B cell (primary cell): ENCODE results near the gene ZDHHC12.

ENCODE experiments used
- EZH2 ChIP-seq: IDR thresholded peaks from 2 replicates; pipeline ENCODE4 v1.6.1; 2012; ENCODE audit warnings: borderline replicate concordance, low read depth, mild to moderate bottlenecking, moderate library complexity, low read length; ENCODE audit not compliant: insufficient read depth, poor library complexity, severe bottlenecking
- TF ChIP-seq, protein P1 (sequence below): fragments of 200-600 bp; IDR thresholded peaks from one replicate; pipeline ENCODE4 v1.8.0; 2022; ENCODE audit warnings: antibody characterized with exemption, mild to moderate bottlenecking

- TF ChIP-seq, protein P1, sequence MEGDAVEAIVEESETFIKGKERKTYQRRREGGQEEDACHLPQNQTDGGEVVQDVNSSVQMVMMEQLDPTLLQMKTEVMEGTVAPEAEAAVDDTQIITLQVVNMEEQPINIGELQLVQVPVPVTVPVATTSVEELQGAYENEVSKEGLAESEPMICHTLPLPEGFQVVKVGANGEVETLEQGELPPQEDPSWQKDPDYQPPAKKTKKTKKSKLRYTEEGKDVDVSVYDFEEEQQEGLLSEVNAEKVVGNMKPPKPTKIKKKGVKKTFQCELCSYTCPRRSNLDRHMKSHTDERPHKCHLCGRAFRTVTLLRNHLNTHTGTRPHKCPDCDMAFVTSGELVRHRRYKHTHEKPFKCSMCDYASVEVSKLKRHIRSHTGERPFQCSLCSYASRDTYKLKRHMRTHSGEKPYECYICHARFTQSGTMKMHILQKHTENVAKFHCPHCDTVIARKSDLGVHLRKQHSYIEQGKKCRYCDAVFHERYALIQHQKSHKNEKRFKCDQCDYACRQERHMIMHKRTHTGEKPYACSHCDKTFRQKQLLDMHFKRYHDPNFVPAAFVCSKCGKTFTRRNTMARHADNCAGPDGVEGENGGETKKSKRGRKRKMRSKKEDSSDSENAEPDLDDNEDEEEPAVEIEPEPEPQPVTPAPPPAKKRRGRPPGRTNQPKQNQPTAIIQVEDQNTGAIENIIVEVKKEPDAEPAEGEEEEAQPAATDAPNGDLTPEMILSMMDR, result no peak
- TF ChIP-seq EZH2, result no peak
Measured at GRCh38 chr9:128768606-128769005, 44.7 kb upstream of the ZDHHC12 start.
